Activated CD4-positive, CD25-positive, alpha-beta regulatory T cell treated with anti-CD3 and anti-CD28 coated beads, Interleukin-2, amount 50 U/mL, for 16 hours (primary cell): ENCODE data around the gene CACNG7.

Source experiments
- DNase-seq: peaks from one replicate; pipeline ENCODE4 v3.0.0-alpha.2; 2020; ENCODE audit warnings: low read depth, low spot score

CACNG7 gene

GRCh38 chr19:53879140-53880081 lies 29.7 kb upstream of the CACNG7 start:
- no peak for DNase-seq

GRCh38 chr19:53880711-53881481 lies 28.2 kb upstream of the CACNG7 start:
- DNase-seq: no peak

GRCh38 chr19:53881482-53882390 lies 27.3 kb upstream of the CACNG7 start, which contains the start of gene PRKCG:
Gene PRKCG, plus strand, starts transcription at chr19:53882197. Its CDS starts 298 bp downstream, at chr19:53882495.
- no peak for DNase-seq

- no peak for DNase-seq
Measured at GRCh38 chr19:53882391-53883050, 26.6 kb upstream of the CACNG7 start.

GRCh38 chr19:53883231-53883661 lies 25.8 kb upstream of the CACNG7 start:
- DNase-seq: no peak

GRCh38 chr19:53883741-53884140 lies 25.3 kb upstream of the CACNG7 start:
- DNase-seq: no peak

- no peak for DNase-seq
Measured at GRCh38 chr19:53884256-53884655, 24.8 kb upstream of the CACNG7 start.

GRCh38 chr19:53885036-53885435 lies 24.0 kb upstream of the CACNG7 start:
- DNase-seq: no peak

GRCh38 chr19:53892301-53892980 lies 16.6 kb upstream of the CACNG7 start:
- DNase-seq: no peak

- no peak for DNase-seq
Measured at GRCh38 chr19:53892981-53893325, 16.1 kb upstream of the CACNG7 start.

- DNase-seq: no peak
Measured at GRCh38 chr19:53894707-53895106, 14.4 kb upstream of the CACNG7 start.

- DNase-seq: no peak
Measured at GRCh38 chr19:53896682-53897081, 12.4 kb upstream of the CACNG7 start.

GRCh38 chr19:53897459-53897858 lies 11.6 kb upstream of the CACNG7 start:
- DNase-seq: no peak

- no peak for DNase-seq
Measured at GRCh38 chr19:53898166-53898565, 10.9 kb upstream of the CACNG7 start.

GRCh38 chr19:53898636-53899341 lies 10.3 kb upstream of the CACNG7 start:
- DNase-seq: no peak

GRCh38 chr19:53900191-53900860 lies 8.8 kb upstream of the CACNG7 start:
- DNase-seq: no peak

- DNase-seq: no peak
Measured at GRCh38 chr19:53903055-53903680, 5.9 kb upstream of the CACNG7 start.

- no peak for DNase-seq
Measured at GRCh38 chr19:53904909-53905308, 4.2 kb upstream of the CACNG7 start.

- DNase-seq: no peak
Measured at GRCh38 chr19:53905787-53906186, 3.3 kb upstream of the CACNG7 start.
